Retinal pigment epithelial cell (primary cell): ENCODE measurements around the gene AFF3.
A peak's percentile ranks its signal among the peaks of the same experiment; 100 is the strongest.

ENCODE experiments used
- DNase-seq: peaks from one replicate; pipeline ENCODE4 v3.0.0-alpha.2; 2010; ENCODE audit warnings: low read depth
- H3K4me3 ChIP-seq: 2 replicates; pipeline ENCODE4 v1.5.1; 2011; ENCODE audit warnings: mild to moderate bottlenecking, low read length, control low read depth, moderate library complexity
- CTCF ChIP-seq: conservative IDR thresholded peaks from 2 replicates; pipeline ENCODE4 v1.5.1; 2011; ENCODE audit warnings: low read depth, low read length, control low read depth, inconsistent platforms

The AFF3 gene

GRCh38 chr2:99868260-99868659 is 274.1 kb downstream of the AFF3 start:
- no peak for DNase-seq
- no peak overlapping the region for H3K4me3 ChIP-seq
- no peak for TF ChIP-seq CTCF

GRCh38 chr2:99867770-99868169 is 274.6 kb downstream of the AFF3 start:
- no peak overlapping the region for H3K4me3 ChIP-seq
- TF ChIP-seq CTCF: no peak
- no peak for DNase-seq

- peak; percentile 79 for DNase-seq
- no peak for TF ChIP-seq CTCF
- H3K4me3 ChIP-seq: no peak overlapping the region
Observed at GRCh38 chr2:99865818-99866676, 276.3 kb downstream of the AFF3 start.

- no peak overlapping the region for H3K4me3 ChIP-seq
- no peak for TF ChIP-seq CTCF
Observed at GRCh38 chr2:99864561-99865553, 277.5 kb downstream of the AFF3 start.

GRCh38 chr2:99863903-99864270 is 278.5 kb downstream of the AFF3 start:
- DNase-seq: no peak
- TF ChIP-seq CTCF: no peak
- no peak overlapping the region for H3K4me3 ChIP-seq

More at GRCh38 chr2:99864561-99865553, 277.5 kb downstream of the AFF3 start:
- no peak for DNase-seq

- H3K4me3 ChIP-seq: no peak overlapping the region
- DNase-seq: no peak
- no peak for TF ChIP-seq CTCF
Observed at GRCh38 chr2:99863236-99863902, 279.0 kb downstream of the AFF3 start.
